Endothelial cell of umbilical vein (primary cell): ENCODE data around the gene MEF2D. TPM values are rescaled to one million over a fixed set of nuclear protein-coding genes. Genes with fewer than 3 reads are reported as not detected.

Experiments
- BruUV-seq: library from RNA; stranded (reverse); fragments of 400-500 nt; replicated peaks from 2 replicates; lab custom pipeline; 2021; lab: Mats Ljungman, UMichigan
- CTCF ChIA-PET: fragments of 300-600, 350-600 bp; sonication (Branson Sonifier 250); formaldehyde crosslinking; loops from one replicate; lab custom pipeline; 2021; ENCODE audit warnings: antibody characterized with exemption, inconsistent platforms; lab: Charles Lee
- POLR2A ChIA-PET: fragments of 300-600, 350-600 bp; sonication (Branson Sonifier 250); formaldehyde crosslinking; loops from one replicate; lab custom pipeline; 2021; ENCODE audit warnings: antibody characterized with exemption, inconsistent platforms; lab: Charles Lee
- DNase-seq: peaks from one replicate; pipeline ENCODE4 v3.0.0-alpha.2; 2011; ENCODE audit warnings: low read depth, low spot score
- FAIRE-seq: peaks from 2 replicates; lab custom pipeline; 2011; peaks lifted over from hg19 to GRCh38; lab: Jason Lieb, UNC
- H2AFZ ChIP-seq: 2 replicates; pipeline ENCODE4 v1.6.0; 2012; ENCODE audit warnings: low read depth, low read length, control low read depth, inconsistent platforms
- H3K27ac ChIP-seq: 2 replicates; pipeline ENCODE4 v1.5.1; 2011; ENCODE audit warnings: low read depth, mild to moderate bottlenecking, control low read depth, low read length, moderate library complexity; ENCODE audit not compliant: insufficient read depth
- H3K27me3 ChIP-seq, 2 experiments: 2 replicates each; pipeline versions ENCODE4 v1.6.0 to v1.6.1; 2011; ENCODE audit warnings: low read length in 2 of 2, mixed read lengths in 1 of 2; ENCODE audit not compliant: control insufficient read depth in 2 of 2, insufficient read depth in 2 of 2
- H3K36me3 ChIP-seq, 2 experiments: 2 replicates in 1 of 2; 3 replicates in 1 of 2; pipeline ENCODE4 v1.5.1; 2011; ENCODE audit warnings: low read length in 2 of 2, mild to moderate bottlenecking in 1 of 2, moderate library complexity in 1 of 2; ENCODE audit not compliant: control insufficient read depth in 2 of 2, insufficient read depth in 2 of 2; ENCODE audit errors: extremely low read depth in 1 of 2
- H3K4me1 ChIP-seq: 3 replicates; pipeline ENCODE4 v1.5.1; 2011; ENCODE audit warnings: mild to moderate bottlenecking, low read length; ENCODE audit not compliant: control insufficient read depth, insufficient read depth; ENCODE audit errors: extremely low read depth
- H3K4me2 ChIP-seq: 2 replicates; pipeline ENCODE4 v1.6.1; 2011; ENCODE audit warnings: low read length, control low read depth, mixed read lengths; ENCODE audit not compliant: insufficient read depth
- H3K4me3 ChIP-seq, 3 experiments: fragments of 200-600 bp in 1 of 3; sonication (generic), shearing (Covaris generic) in 1 of 3; replicated peaks in 1 of 3; 2 replicates each; pipeline ENCODE4 v1.5.1; 2011 to 2016; ENCODE audit warnings: control low read depth in 3 of 3, low read length in 3 of 3, mild to moderate bottlenecking in 2 of 3, inconsistent platforms in 1 of 3, low read depth in 1 of 3, moderate library complexity in 1 of 3; ENCODE audit not compliant: insufficient read depth in 1 of 3
- H3K79me2 ChIP-seq: 2 replicates; pipeline ENCODE4 v1.6.0; 2012; ENCODE audit warnings: low read length, inconsistent platforms; ENCODE audit not compliant: control insufficient read depth, insufficient read depth
- H3K9ac ChIP-seq: replicated peaks from 2 replicates; pipeline ENCODE3; 2011; ENCODE audit warnings: low read length, control low read depth; ENCODE audit not compliant: insufficient read depth; ENCODE audit errors: extremely low read depth
- H3K9me1 ChIP-seq: replicated peaks from 3 replicates; pipeline ENCODE4 v1.6.0; 2011; ENCODE audit warnings: mild to moderate bottlenecking, low read length; ENCODE audit not compliant: control insufficient read depth, insufficient read depth; ENCODE audit errors: extremely low read depth
- H3K9me3 ChIP-seq: replicated peaks from 2 replicates; pipeline ENCODE4 v1.5.1; 2012; ENCODE audit warnings: low read length, inconsistent platforms; ENCODE audit not compliant: control insufficient read depth, insufficient read depth
- H4K20me1 ChIP-seq: replicated peaks from 2 replicates; pipeline ENCODE3; 2011; ENCODE audit warnings: mild to moderate bottlenecking, low read length; ENCODE audit not compliant: control insufficient read depth, insufficient read depth; ENCODE audit errors: extremely low read depth
- EZH2 ChIP-seq: IDR thresholded peaks from 2 replicates; pipeline ENCODE4 v1.6.1; 2012; ENCODE audit warnings: borderline replicate concordance, low read depth, mild to moderate bottlenecking, moderate library complexity, low read length, inconsistent platforms; ENCODE audit not compliant: severe bottlenecking
- FOS ChIP-seq: IDR thresholded peaks from 2 replicates; pipeline ENCODE4 v1.6.1; 2011; ENCODE audit warnings: mild to moderate bottlenecking, low read length, moderate library complexity, borderline replicate concordance; ENCODE audit not compliant: insufficient read depth
- GATA2 ChIP-seq: IDR thresholded peaks from 2 replicates; pipeline ENCODE4 v1.7.0; 2011; ENCODE audit warnings: low read depth, mild to moderate bottlenecking, moderate library complexity, mixed read lengths, low read length; ENCODE audit not compliant: insufficient read length, insufficient read depth
- JUN ChIP-seq: IDR thresholded peaks from 2 replicates; pipeline ENCODE4 v1.6.1; 2011; ENCODE audit warnings: borderline replicate concordance, low read depth; ENCODE audit not compliant: insufficient read length, insufficient read depth
- MYC ChIP-seq: IDR thresholded peaks from one replicate; pipeline ENCODE4 v1.6.1; 2011; ENCODE audit warnings: mild to moderate bottlenecking, low read depth, low read length
- POLR2A ChIP-seq: IDR thresholded peaks from 2 replicates; pipeline ENCODE4 v1.6.1; 2012; ENCODE audit warnings: low read depth, mild to moderate bottlenecking, control low read depth, low read length
- POLR2AphosphoS5 ChIP-seq: IDR thresholded peaks from 2 replicates; pipeline ENCODE4 v1.6.1; 2012; ENCODE audit warnings: low read depth, mild to moderate bottlenecking, control low read depth, low read length, moderate library complexity; ENCODE audit not compliant: insufficient read depth
- dilution Hi-C: fragments of 300-500 bp; cut with MboI; formaldehyde crosslinking; loops from one replicate; pipeline ENCODE4 v1.15.0; 2019; ENCODE audit warnings: low sequenced_read_pairs; ENCODE audit not compliant: extremely low pct_ligation_motif_present
- intact Hi-C: fragments of 100-400 bp; cut with micrococcal nuclease; formaldehyde crosslinking; loops from one replicate; pipeline ENCODE4 v1.10.0; 2022
- polyA plus RNA-seq, 4 experiments: library from polyadenylated mRNA; depleted of rRNA in 3 of 4; stranded (reverse) in 3 of 4; unstranded in 1 of 4; fragments of >200 nt; gene quantifications; 2 replicates each; pipeline versions ENCODE4 v1.2.1 to v1.2.3, GENCODE V29; 2011 to 2012; ENCODE audit warnings: missing spikeins in 1 of 4
- total RNA-seq: library from RNA; stranded (reverse); gene quantifications from 2 replicates; pipeline ENCODE4 v1.2.3, GENCODE V29; 2021
- TF ChIP-seq, protein P1 (sequence below): IDR thresholded peaks from 2 replicates; pipeline ENCODE4 v1.6.1; 2011; ENCODE audit not compliant: insufficient read depth, insufficient read length
- TF ChIP-seq, protein P2 (sequence below), 2 donors: IDR thresholded peaks; 1 replicate in 1 of 2; 2 replicates in 1 of 2; pipeline ENCODE4 v1.5.1; 2011; ENCODE audit warnings: low read length in 2 of 2, mild to moderate bottlenecking in 2 of 2, moderate library complexity in 2 of 2, control low read depth in 1 of 2, inconsistent platforms in 1 of 2, low read depth in 1 of 2; ENCODE audit not compliant: insufficient read depth in 1 of 2; ENCODE audit errors: extremely low read depth in 1 of 2

The MEF2D gene
- total and polyA plus RNA-seq, 2 donors (not counting 3 experiments of a cell fraction or from before 2014, with no cell fraction given): 45.4 to 52.2 TPM

DNA sequence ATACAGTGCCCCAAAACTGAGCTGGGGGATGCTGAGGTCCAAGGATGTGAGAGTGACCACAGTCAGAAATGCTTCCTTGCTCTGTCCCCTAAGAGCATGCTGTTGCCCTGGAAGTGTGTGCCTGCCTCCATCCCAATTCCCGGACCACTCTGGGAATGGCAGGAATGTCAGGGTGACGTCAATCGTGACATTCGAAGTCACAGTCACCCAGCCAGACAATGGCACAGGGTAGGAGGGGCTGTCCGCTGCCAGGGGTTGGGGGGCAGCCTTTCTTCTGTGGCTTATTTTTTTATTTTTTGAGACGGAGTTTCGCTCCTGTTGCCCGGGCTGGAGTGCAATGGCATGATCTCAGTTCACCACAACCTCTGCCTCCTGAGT is 22.3 kb downstream of the MEF2D start:
- H3K36me3 ChIP-seq: peaks cover 24 to 81% of the 10 kb centered on the region in 2 experiments
- no peak overlapping the region for H3K9ac ChIP-seq
- H3K9me3 ChIP-seq: no peaks in the 10 kb centered on the region
- no peak overlapping the region for H3K4me3 ChIP-seq
- no peaks in the 10 kb centered on the region for H3K79me2 ChIP-seq
- H3K27me3 ChIP-seq: no peaks in the 10 kb centered on the region
- no TSS peak for BruUV-seq
- intact Hi-C loops: no loop called here
- no peaks in the 10 kb centered on the region for H4K20me1 ChIP-seq
- CTCF ChIA-PET: no interaction called here
- H3K4me1 ChIP-seq: peaks cover 8% of the 10 kb centered on the region
- TF ChIP-seq POLR2A (no peak), GATA2 (no peak), FOS (no peak), MYC (no peak), POLR2AphosphoS5 (no peak), EZH2 (no peak), JUN (no peak)
- TF ChIP-seq, protein P1, sequence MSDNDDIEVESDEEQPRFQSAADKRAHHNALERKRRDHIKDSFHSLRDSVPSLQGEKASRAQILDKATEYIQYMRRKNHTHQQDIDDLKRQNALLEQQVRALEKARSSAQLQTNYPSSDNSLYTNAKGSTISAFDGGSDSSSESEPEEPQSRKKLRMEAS: no peak
- TF ChIP-seq, protein P2, sequence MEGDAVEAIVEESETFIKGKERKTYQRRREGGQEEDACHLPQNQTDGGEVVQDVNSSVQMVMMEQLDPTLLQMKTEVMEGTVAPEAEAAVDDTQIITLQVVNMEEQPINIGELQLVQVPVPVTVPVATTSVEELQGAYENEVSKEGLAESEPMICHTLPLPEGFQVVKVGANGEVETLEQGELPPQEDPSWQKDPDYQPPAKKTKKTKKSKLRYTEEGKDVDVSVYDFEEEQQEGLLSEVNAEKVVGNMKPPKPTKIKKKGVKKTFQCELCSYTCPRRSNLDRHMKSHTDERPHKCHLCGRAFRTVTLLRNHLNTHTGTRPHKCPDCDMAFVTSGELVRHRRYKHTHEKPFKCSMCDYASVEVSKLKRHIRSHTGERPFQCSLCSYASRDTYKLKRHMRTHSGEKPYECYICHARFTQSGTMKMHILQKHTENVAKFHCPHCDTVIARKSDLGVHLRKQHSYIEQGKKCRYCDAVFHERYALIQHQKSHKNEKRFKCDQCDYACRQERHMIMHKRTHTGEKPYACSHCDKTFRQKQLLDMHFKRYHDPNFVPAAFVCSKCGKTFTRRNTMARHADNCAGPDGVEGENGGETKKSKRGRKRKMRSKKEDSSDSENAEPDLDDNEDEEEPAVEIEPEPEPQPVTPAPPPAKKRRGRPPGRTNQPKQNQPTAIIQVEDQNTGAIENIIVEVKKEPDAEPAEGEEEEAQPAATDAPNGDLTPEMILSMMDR (IDR thresholded peaks at IDR 0.05; ENCODE audit: extremely low read depth in 1 of 2, insufficient read depth in 1 of 2, low read depth in 1 of 2, low read length in 2 of 2): no peak
- no peaks in the 10 kb centered on the region for H3K9me1 ChIP-seq
- H3K4me2 ChIP-seq: no peak overlapping the region
- H2AFZ ChIP-seq: no peak overlapping the region
- dilution Hi-C loops: no loop called here
- FAIRE-seq: no peak
- no peak overlapping the region for H3K27ac ChIP-seq
- POLR2A ChIA-PET: interaction anchor here (0.5 kb wide), 1 partner anchor 27 kb away, joined by 3 read pairs; no protein-coding TSS in a partner anchor
- DNase-seq: no peak
